Limb (tissue), 2 donors: ENCODE data around the gene GNL2.

Experiments
- DNase-seq, 2 donors: peaks; one replicate each; pipeline ENCODE4 v3.0.0-alpha.2; 2016; ENCODE audit errors: extremely low spot score in 2 of 2

The GNL2 gene

GRCh38 chr1:37595440-37596181 is at the start of gene GNL2:
Gene GNL2 (minus strand): TSS chr1:37595937. CDS start chr1:37595822, 115 bp downstream.
- peak; percentile 98 for DNase-seq

- no peak for DNase-seq
These were observed 45.3 kb upstream of the GNL2 start for GRCh38 chr1:37641059-37641458.

- no peak for DNase-seq
These were observed 40.7 kb upstream of the GNL2 start for GRCh38 chr1:37636435-37636834.

- DNase-seq = no peak
These were observed 39.5 kb upstream of the GNL2 start for GRCh38 chr1:37634992-37635902.

GRCh38 chr1:37634244-37634991 is 38.7 kb upstream of the GNL2 start, which contains the start of gene RSPO1:
Gene RSPO1 (minus strand): TSS chr1:37634892. CDS start chr1:37629661, 5,231 bp downstream.
- DNase-seq = peak in 1 of 2 donors; percentile 60

GRCh38 chr1:37633938-37634243 is 38.2 kb upstream of the GNL2 start:
- no peak for DNase-seq

GRCh38 chr1:37633040-37633937 is 37.6 kb upstream of the GNL2 start:
- no peak for DNase-seq

- DNase-seq = no peak
These were observed 35.3 kb upstream of the GNL2 start for GRCh38 chr1:37631036-37631435.

- no peak for DNase-seq
These were observed 34.8 kb upstream of the GNL2 start for GRCh38 chr1:37630426-37631028.

- no peak for DNase-seq
These were observed 34.1 kb upstream of the GNL2 start for GRCh38 chr1:37629726-37630425.

- DNase-seq = no peak
These were observed 33.3 kb upstream of the GNL2 start for GRCh38 chr1:37629008-37629407.

GRCh38 chr1:37628026-37628556 is 32.4 kb upstream of the GNL2 start:
- no peak for DNase-seq

- DNase-seq = no peak
These were observed 26.4 kb upstream of the GNL2 start for GRCh38 chr1:37622131-37622530.

- no peak for DNase-seq
These were observed 25.7 kb upstream of the GNL2 start for GRCh38 chr1:37621326-37621870.

- DNase-seq = no peak
These were observed 25.0 kb upstream of the GNL2 start for GRCh38 chr1:37620707-37621106.

- no peak for DNase-seq
These were observed 20.6 kb upstream of the GNL2 start for GRCh38 chr1:37616330-37616729.

GRCh38 chr1:37614105-37614504 is 18.4 kb upstream of the GNL2 start:
- no peak for DNase-seq

- no peak for DNase-seq
These were observed 16.4 kb upstream of the GNL2 start for GRCh38 chr1:37612186-37612585.

- no peak for DNase-seq
These were observed 14.3 kb upstream of the GNL2 start for GRCh38 chr1:37609994-37610393.
